GM19328 (cell line): Measurements from ENCODE around the gene FYB1.
"Not testable (repeated sequence)": the region's sequence is repeated elsewhere in the genome, so short reads cannot be mapped to it uniquely, and the experiment has no call there.

Experiments
- ATAC-seq: cut with Tn5 transposase; IDR thresholded peaks from one replicate; pipeline ENCODE4 v1.9.1; 2021; ENCODE audit warnings: mild to moderate bottlenecking, moderate library complexity; ENCODE audit not compliant: unreplicated experiment

Gene FYB1

DNA sequence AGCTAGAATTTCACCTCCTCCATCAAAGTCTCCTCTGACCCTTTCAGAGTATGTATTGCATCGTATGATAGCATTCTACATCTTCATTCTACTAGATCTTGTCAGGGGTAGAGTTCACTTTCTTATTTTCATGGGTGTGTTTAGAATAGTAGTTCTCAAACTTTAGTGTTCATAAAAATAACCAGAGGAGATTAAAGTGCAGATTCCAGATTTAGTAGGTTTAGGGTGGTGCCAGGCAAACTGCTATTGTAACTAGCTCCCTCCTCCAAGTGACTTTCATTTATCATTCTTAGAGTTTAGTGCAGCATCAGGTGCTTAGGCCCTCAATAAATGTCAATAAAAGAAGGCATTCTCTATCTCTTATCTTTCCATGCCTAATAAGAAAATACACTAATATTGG, 7.2 kb upstream of the FYB1 start:
- no peak for ATAC-seq

DNA sequence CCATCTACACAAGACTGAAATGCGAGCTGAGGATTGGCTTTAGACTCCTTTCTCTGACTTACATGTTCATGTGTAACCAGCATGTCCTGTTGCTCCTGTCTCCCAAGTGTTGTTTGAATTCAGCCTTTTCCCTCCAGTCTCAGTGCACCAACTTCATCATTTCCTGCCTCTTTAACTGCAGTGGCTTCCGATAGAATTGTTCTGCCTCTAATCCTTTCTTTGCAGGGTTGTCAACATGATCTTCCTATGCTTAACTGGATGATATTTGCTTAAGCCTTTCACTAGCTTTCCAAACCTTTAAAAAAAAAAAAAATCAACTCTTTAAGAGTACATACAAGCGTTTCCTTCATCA, 6.7 kb upstream of the FYB1 start:
- no peak for ATAC-seq

DNA sequence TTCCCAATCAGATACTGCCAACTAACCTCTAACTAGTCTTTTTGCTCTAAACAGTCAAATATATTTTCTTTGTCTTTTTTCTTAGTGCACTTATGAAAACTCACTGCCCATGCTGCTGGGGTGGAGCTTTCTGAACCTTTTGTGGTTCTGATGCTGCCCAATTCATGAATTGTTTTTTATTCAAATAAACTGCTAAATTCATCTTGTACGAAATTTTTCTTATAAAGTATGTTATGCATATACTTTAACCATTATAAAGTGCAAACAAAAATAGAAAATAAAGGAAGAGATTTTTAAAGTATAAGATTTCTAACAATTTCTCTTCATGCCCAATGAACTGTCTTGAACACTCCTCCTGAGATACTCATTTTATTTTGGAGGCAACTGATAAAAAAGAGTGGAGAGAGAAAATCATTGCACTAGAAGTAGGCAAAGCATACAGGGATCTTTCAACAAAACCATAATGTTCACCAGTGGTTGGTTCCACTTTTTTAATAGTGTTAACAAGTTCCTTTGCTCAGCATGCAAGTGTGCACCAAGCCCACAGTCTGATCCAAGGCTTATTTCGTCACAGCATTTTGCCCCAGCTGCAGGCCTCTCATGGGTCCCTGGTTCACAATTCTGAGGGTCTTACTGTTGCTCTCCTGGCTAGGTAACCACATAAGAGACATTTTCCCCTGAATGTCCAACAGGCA, 6.2 kb upstream of the FYB1 start:
- no peak for ATAC-seq

DNA sequence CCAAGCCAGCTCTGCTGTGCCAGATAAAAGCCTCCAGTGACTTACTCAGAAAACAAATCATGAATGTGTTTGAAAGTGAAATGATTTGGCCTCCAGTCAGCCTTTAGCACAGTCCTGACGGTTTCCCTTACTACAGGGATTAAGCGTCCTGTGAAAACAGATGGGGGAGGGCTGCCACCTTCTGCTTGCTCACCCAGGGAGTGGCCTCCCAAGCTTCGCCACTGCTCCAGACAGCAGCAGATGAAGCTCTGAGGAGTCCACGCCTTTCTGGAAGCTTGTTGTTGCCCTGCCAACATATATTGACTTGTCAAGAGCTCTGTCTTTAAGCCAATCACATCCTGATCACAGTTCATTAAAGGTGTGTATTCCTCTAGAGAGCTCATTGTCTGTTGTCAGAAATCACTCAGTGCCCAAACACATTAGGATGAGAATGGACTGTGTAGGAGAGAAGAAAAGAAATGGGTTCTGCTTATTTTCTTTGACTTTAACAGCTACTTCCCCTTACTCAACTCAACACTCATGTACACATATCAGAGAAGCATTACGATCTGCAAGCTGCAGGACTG, 4.9 kb upstream of the FYB1 start:
- ATAC-seq, result no peak

DNA sequence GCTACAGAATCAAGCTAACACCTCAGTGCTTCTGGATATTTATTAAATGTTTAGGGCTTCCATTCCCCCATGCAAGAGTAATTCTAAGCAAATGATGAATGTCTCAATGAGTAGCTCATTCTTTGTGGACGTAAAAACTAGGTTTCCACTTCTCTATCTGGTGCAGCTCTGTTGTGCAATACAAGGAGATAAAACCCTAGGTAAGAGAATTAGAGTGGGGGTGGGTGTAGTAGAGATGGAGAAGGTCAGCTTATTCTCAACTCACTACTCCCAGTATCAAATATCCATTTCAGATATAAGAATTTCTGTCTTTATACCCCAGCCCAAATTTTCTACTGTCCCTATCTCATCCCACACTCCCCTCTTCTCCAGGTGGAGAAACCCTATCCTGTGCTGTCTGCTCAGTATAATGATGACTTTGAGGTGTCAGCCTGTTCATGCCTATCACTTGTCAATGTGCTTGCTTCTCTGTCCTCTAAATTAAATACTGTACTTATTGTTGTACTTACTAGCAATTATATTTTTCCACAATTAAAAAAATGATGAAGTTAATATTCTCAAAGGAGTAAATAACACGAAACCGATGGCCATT, 4.3 kb upstream of the FYB1 start:
- ATAC-seq, result no peak

DNA sequence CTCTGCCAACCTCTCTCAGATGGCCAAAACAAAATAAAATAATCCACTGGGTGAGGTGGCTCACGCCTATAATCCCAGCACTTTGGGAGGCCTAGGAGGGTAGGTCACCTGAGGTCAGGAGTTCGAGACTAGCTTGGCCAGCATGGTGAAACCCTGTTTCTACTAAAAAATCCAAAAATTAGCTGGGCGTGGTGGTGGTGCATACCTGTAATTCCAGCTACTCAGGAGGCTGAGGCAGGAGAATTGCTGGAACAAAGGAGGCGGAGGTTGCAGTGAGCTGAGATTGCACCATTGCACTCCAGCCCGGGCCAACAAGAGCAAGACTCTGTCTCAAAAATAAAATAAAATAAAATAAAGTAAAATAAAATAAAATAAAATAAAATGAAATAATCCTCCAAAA, 2.3 kb upstream of the FYB1 start:
- not testable (repeated sequence) for ATAC-seq

DNA sequence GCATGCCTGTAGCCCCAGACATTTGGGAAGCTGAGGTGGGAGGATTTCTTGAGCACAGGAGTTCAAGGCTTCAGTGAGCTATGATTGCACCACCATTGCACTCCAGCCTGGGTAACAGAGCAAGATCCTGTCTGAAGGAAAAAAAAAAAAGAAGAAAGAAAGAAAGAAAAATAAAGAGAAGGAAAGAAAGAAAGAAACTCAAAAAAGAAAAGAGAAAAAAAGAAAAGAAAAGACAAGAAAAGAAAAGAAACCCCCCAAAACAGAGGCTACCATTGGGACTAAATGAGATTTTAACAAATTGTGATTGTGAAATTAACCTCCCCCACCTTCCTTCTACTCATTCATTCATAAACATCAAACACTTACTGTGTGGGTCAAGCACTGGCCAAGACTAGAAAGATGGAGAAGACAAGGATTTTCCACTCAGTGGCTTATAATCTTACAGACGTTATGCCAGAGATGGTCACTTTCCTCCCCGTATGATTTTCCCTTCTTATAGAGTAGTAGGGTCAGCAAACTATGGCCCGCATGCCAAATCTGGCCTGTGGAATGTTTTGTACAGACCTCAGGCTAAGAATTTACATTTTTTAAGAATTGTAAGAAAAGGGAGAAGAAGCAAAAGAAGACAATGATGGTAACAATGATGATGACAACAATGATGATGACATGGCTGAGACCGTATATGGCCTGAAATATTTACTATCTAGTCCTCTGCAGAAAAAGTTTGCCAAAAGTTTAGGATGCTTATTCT, 1.1 kb upstream of the FYB1 start:
- no peak for ATAC-seq

DNA sequence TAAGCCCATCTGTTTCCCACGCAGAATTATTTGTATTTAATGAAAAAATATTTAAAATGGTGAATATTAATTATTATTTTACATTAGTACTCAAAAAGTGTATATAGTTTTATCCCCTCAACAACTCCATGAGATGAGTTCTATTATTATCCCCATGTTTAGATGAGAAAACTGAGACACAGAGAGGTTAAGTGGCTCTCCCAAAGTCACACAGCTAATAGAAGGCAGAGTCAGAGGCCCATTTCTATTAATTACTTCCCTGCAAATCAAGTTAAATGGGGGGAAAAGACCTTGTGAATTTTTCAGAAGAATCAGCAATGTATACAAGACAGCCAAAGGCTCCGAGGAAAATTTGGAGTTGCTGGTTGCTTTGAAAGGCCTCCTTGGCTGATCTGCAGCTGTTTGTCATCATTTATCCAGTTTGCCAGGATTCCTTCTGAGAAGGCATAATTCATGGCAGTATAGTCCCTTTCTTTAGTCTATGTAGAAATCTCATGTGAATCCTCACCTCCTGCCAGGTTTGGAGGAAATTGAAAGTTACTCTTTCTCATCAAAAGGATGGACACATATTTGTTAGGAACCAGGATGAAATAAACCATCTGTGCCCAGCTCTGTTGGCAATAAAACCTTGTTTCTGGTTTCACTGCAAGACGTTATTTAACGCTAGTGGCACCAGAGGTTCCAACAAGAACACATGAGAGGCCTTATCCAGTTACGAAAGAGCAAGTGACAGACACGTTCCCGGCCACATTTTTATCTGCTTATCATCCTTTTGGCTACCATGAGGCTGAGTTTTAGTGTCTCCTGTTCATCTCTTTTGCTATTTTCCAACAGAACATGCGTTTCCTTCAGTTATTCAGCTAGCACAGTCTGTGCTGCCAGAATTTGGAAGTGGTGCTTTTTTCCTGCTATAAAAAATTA, 621 bp downstream of the FYB1 start:
- no peak for ATAC-seq

DNA sequence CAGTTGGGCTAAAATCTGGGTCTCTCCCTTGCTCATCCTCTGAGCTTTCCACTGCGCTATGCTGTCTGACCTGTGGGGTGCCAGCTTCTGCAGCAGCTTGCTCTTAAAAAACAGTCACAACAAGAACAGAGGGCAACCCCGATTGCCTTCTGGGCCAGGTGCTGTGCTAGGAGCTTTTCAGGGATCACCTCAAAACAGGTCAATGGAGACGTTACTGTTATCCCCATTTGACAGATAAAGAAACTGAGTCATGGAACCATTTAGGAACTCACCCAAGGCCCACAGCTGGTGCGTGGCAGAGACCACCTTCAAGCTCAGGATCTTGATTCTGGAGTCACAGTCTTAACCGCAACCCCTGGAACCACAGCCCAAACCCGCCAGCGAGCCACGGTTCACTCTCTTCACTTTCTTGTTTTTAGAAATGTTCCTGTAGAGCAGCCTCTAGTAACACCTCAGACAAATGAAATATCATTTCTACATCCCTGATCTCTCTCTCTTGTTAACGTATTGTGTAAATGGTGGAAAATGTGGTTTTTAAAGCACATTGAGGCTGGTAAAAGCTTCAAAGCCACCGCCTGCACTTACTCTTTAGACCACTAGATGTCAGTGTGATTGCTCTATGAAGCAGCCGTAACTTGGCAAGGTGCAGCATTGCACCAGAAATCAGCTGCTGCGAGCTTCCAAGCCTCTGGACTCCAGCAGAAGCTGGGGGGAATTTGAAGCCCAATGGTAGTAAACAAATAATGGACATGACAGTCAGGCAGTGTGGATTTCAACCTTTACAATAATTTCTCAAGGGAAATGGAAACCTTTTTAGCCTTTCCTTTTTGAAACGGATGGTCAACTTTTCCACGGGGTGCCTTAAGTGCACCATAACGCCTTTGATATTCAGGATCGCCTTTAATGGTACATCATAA, 1.7 kb downstream of the FYB1 start:
- peak; percentile 85 for ATAC-seq

DNA sequence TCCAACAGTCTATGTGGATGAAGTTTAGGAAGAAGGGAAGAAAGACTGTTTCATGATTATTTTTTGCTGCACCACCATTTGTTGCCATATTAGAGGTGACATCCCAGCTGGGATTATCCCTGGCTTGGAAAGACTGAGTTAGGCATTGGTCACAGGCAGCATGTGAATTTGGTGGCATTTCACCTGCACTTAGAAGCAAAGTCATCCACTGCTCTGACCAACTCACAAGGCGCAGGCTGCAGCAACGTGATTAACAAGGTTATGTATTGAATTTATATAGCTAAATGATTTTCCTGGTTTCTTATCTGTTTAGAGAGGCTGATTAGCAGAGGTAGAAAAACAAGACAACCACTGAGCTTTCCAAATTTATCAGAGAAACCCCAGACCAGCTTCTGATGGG, 2.7 kb downstream of the FYB1 start:
- no peak for ATAC-seq

DNA sequence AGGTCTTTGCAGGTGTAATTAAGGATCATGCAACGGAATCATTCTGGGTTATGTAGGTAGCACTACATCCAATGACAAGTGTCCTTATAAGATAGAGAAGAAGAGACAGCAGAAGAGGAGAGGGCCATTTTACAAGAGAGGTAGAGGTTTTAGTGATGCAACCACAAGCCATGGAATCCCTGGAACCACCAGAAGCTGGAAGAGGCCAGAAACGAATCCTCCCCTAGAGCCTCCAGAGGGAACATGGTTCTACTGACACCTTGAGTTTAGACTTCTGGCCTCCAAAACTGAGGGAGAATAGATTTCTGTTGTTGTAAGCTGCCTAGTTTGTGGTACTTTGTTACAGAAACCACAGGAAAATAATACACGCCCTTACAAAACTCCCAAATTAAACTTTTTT, 3.5 kb downstream of the FYB1 start:
- ATAC-seq, result no peak

DNA sequence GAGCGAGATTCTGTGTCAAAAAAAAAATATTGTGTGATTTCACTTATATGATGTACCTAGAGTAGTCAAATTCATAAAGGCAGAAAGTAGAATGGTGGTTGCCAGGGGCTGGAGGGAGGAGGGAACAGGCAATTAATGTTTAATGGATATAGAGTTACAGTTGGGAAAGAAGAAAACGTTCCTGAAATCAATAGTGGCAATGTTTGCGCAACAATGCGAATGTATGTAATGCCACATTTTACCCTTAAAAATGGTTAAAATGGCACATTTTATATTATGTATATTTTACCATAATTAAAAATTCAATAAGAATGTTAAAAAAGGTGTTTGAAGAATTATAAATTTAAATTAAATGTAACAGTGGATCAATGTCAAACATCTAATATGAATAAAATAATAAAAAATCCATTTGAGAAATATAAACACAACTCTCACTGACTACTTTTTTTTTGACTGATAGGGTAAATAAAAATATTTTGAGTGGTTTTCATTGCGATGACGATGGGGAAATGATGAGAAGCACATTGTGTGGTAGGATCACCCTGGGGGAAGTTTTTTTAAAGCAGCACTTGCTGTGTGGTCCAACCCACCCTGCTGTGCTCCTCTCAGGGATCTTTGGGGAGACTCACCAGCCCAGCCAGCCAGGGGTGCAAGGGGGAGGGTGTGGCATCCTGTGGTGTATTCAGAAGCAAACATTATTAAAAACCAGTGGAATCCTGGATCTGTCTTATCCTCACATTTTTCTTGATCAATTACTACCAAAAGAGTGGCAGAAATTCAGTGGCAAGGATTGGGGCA, 4.3 kb downstream of the FYB1 start:
- no peak for ATAC-seq

DNA sequence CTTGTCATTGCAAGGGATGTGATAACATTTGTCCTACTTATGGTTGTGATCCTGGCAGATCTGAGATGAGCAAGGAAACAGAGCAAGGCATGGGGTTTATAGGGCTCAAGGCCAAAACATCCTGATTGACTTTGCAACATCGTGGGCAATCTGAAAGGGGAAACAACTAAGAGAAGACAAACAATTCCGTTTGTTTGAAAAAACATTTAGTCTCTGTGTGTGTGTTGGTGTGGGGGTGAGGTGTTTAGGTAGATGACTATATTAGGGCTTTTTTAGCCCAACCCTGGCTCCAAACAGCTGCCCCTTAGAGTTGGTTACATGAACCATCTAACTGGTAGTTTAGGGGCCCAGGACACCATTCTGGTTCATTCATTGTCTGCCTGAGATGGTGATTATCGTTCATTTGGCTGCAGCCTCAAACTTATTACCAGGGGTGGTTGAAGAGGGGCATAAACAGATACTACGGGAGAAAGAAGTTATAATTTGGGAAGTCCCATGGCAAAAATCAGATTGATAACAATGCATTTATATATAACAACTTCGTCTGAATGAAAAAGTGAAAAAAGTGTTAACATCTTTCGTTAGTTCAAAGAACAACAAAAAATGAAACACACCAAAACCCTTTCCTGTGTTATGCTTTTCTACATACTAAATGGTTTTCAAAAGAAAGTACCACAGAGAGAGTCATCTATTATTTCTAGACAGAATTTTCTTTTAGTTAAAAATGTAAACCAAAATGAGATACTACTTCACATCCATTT, 5.7 kb downstream of the FYB1 start:
- no peak for ATAC-seq

DNA sequence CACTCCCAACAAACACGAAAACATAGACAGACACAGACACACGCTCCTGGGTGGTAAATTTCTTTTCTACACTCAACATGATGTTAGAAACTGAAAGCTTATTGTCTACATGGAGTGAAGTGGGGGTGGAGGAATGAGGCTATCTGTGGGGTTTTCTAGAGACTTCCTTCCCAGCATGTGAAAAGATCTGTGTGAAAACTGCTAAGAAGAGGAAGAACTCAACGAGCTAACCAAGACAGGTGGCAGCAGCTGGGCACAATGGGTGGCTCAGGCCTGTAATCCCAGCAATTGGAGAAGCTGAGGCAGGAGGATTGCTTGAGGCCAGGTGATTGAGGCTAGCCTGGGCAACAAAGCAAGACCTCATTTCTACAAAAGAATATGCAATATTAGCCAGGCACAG, 7.6 kb downstream of the FYB1 start:
- ATAC-seq, result no peak

DNA sequence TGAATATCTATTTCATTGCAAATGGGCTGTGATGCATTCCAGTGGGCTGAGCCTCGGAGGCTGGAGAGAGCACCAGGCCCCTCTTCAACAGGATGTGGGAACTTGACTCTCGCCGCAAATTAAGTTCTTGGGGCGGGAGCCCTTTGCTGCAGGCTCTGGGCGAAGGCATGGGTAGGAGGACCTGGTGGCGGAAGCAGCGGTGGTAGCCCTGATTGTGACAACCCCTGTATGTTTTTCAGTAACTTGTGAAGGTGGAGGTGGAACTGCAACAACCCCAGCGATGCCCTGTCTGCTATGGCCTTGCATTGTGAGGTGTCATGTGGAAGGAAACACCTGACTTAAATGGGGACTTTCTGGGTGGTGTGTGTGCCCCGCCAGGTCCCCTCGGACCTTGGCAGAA, 9.4 kb downstream of the FYB1 start:
- no peak for ATAC-seq

DNA sequence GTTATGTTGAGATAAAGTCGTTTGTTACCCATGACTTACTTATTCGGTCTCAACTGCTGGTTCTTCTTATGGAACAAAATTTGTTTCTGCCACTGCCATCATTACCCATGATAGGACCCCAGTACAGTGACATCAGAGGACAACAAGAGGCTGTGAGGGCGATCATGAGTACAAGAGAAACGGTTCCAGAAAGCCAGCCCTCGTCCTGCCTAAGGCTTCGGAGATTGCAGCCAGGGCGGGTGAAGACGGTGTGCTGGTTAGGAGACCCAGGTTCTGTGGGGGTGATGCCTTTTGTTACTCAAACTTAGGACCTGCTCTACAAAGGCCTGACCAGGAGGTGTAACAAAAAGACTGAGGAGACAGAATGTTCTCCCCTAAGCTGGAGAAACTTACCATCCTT, 10.9 kb downstream of the FYB1 start:
- ATAC-seq, result no peak

DNA sequence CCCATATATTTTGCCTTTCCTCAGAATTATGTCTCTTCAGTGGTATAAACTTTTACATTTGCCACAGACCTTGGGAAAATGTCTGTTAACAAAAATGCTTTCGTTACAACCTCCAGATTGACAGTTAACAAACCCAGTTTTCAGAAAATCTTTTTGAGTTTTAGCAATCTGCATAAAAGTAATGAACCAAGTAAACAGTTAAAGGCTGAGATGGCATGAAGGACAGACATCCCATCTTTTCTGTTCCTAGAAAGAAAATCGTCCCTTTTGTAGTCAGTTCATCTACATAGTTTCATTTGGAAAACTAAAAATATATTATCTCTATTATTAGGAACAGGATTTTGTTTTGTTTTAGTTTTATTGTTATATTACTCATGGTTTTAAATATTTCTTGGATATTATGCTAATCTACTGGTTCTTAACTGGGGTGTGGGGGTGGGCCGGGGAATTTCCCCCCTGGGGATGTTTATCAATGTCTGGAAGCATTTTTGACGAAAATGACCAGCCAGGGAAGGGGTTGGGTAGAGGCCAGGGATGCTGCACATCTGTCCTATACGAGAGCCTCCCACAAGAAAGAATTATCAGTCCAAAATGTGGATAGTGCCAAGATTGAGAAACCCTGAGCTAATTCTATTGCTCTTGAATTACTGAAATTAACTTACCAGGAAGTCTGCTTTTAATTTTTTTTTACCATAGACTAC, 11.9 kb downstream of the FYB1 start:
- ATAC-seq, result no peak
